HepG2 (cell line): ENCODE data around the gene TROAP. TPM values are rescaled to one million over a fixed set of nuclear protein-coding genes. Genes with fewer than 3 reads are reported as not detected.

Source experiments
- ARID5B ChIP-seq: IDR thresholded peaks from 2 replicates; pipeline ENCODE4 v1.4.0; 2020; ENCODE audit warnings: mild to moderate bottlenecking, missing genetic modification reagents
- ELF4 ChIP-seq: sonication (generic); formaldehyde crosslinking; IDR thresholded peaks from 2 replicates; pipeline ENCODE4 v1.5.0; 2020; ENCODE audit warnings: missing genetic modification reagents, mild to moderate bottlenecking, moderate library complexity, borderline replicate concordance
- GATAD2A ChIP-seq: IDR thresholded peaks from 2 replicates; pipeline ENCODE4 v1.6.1; 2016
- KAT8 ChIP-seq: IDR thresholded peaks from 2 replicates; pipeline ENCODE4 v1.6.1; 2016; ENCODE audit warnings: missing genetic modification reagents, missing compliant biosample characterization
- MAFG ChIP-seq: sonication (generic); formaldehyde crosslinking; IDR thresholded peaks from 2 replicates; pipeline ENCODE4 v1.5.1; 2020; ENCODE audit warnings: mild to moderate bottlenecking, missing genetic modification reagents
- MAZ ChIP-seq, 2 experiments: sonication (generic) in 1 of 2; formaldehyde crosslinking in 1 of 2; IDR thresholded peaks; 2 replicates each; pipeline versions ENCODE4 v1.5.0 to v1.6.1; 2012 to 2020; ENCODE audit warnings: low read depth in 2 of 2, mild to moderate bottlenecking in 2 of 2, borderline replicate concordance in 1 of 2, improper control_type of control experiment in 1 of 2, low read length in 1 of 2, missing genetic modification reagents in 1 of 2, moderate library complexity in 1 of 2
- NFYB ChIP-seq: sonication (generic); formaldehyde crosslinking; IDR thresholded peaks from 2 replicates; pipeline ENCODE4 v1.4.0; 2020; ENCODE audit warnings: missing genetic modification reagents
- PCBP1 ChIP-seq: fragments of 200-400 bp; formaldehyde crosslinking; IDR thresholded peaks from 2 replicates; pipeline ENCODE4 v1.6.1; 2017; ENCODE audit warnings: mild to moderate bottlenecking, low read depth, low read length, borderline replicate concordance
- TBX3 ChIP-seq: fragments of 450-650 bp; IDR thresholded peaks from 2 replicates; pipeline ENCODE4 v1.6.1; 2017; ENCODE audit warnings: antibody characterized with exemption, mild to moderate bottlenecking, inconsistent platforms, borderline replicate concordance
- XRCC5 ChIP-seq: fragments of 200-400 bp; formaldehyde crosslinking; optimal IDR thresholded peaks from 2 replicates; pipeline ENCODE3; 2017; ENCODE audit warnings: mild to moderate bottlenecking, low read length
- ZFP62 ChIP-seq: sonication (generic); formaldehyde crosslinking; IDR thresholded peaks from 2 replicates; pipeline ENCODE4 v1.4.0; 2020; ENCODE audit warnings: missing genetic modification reagents
- ZNF225 ChIP-seq: sonication (generic); formaldehyde crosslinking; IDR thresholded peaks from 2 replicates; pipeline ENCODE4 v1.4.0; 2020; ENCODE audit warnings: mild to moderate bottlenecking, missing genetic modification reagents
- polyA plus RNA-seq, 8 experiments: library from polyadenylated mRNA; depleted of rRNA in 3 of 8; stranded (reverse) in 7 of 8; unstranded in 1 of 8; fragments of >200 nt; fragmentation: Illumina TruSeq in 4 of 8; extraction: Trizol in 4 of 8; gene quantifications; 2 replicates each; pipeline versions ENCODE4 v1.2.1 to v1.2.3, GENCODE V29; 2011 to 2016; ENCODE audit warnings: low read depth in 4 of 8, missing spikeins in 1 of 8, mixed read lengths in 1 of 8; ENCODE audit not compliant: insufficient read depth in 1 of 8
- total RNA-seq, 5 experiments: library from RNA; depleted of rRNA; stranded (reverse); fragments of >200 nt; fragmentation: Illumina TruSeq; extraction: Trizol; gene quantifications; 2 replicates each; pipeline ENCODE4 v1.2.3, GENCODE V29; 2016; ENCODE audit warnings: low read depth in 1 of 5
- TF ChIP-seq, protein P1 (sequence below): sonication (generic); formaldehyde crosslinking; IDR thresholded peaks from one replicate; pipeline ENCODE4 v1.5.1; 2020; ENCODE audit warnings: mild to moderate bottlenecking, missing genetic modification reagents; ENCODE audit errors: not compliant biosample characterization
- TF ChIP-seq, protein P2 (sequence below): IDR thresholded peaks from 2 replicates; pipeline ENCODE4 v1.6.1; 2016; ENCODE audit warnings: mild to moderate bottlenecking

The TROAP gene
- total and polyA plus RNA-seq, 2 of the 13 experiments (the other 11 are each of a cell fraction or from before 2014, with no cell fraction given): 22.5 to 30.9 TPM

DNA sequence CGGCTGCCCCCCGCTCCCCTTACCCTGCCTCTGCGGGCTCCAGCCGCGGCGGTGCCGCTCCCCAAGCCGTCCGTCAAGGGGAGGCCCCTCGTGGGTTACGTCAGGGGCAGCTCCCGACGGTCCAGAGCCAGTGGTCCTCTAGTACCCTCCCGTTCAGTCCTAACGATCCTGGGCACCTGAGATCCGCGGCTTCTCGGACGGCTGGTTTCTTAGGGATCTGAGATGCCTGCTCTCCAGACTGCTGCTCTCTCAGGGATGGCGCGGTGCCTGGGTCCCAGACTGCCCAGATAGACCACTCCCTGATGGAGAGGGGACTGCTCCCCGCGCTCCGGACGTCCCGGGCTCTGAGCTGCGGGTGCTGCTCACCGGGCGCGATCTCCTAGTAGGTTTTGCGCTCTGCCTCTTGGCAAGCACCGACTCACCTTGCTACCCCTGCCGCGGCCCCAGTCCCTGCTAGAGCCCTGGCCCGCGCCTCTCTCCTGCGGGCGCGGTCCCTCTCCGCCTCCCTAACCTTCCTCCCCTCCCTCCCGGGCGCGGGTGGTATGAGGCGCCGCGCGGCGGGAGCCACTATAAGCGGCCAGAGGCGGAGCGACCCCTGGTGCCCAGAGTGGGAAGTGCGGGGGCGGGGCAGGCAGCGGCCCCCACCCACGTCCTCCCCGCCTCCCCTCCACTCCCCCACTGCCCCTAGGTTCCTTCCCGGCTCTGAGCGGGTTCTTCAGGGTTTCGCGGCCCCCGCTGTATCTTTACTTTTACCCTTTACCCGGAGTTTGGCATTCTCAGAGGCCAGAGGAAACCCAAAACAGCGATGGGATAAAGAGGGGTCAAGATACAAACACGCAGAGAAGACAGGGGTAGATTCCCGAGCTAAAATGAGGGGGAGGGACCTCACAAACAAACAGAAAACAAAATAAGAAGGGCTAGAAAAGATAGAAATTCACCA lies 13.9 kb downstream of the TROAP start, which contains the start of gene C1QL4 (continued):
- TF ChIP-seq, protein P1, sequence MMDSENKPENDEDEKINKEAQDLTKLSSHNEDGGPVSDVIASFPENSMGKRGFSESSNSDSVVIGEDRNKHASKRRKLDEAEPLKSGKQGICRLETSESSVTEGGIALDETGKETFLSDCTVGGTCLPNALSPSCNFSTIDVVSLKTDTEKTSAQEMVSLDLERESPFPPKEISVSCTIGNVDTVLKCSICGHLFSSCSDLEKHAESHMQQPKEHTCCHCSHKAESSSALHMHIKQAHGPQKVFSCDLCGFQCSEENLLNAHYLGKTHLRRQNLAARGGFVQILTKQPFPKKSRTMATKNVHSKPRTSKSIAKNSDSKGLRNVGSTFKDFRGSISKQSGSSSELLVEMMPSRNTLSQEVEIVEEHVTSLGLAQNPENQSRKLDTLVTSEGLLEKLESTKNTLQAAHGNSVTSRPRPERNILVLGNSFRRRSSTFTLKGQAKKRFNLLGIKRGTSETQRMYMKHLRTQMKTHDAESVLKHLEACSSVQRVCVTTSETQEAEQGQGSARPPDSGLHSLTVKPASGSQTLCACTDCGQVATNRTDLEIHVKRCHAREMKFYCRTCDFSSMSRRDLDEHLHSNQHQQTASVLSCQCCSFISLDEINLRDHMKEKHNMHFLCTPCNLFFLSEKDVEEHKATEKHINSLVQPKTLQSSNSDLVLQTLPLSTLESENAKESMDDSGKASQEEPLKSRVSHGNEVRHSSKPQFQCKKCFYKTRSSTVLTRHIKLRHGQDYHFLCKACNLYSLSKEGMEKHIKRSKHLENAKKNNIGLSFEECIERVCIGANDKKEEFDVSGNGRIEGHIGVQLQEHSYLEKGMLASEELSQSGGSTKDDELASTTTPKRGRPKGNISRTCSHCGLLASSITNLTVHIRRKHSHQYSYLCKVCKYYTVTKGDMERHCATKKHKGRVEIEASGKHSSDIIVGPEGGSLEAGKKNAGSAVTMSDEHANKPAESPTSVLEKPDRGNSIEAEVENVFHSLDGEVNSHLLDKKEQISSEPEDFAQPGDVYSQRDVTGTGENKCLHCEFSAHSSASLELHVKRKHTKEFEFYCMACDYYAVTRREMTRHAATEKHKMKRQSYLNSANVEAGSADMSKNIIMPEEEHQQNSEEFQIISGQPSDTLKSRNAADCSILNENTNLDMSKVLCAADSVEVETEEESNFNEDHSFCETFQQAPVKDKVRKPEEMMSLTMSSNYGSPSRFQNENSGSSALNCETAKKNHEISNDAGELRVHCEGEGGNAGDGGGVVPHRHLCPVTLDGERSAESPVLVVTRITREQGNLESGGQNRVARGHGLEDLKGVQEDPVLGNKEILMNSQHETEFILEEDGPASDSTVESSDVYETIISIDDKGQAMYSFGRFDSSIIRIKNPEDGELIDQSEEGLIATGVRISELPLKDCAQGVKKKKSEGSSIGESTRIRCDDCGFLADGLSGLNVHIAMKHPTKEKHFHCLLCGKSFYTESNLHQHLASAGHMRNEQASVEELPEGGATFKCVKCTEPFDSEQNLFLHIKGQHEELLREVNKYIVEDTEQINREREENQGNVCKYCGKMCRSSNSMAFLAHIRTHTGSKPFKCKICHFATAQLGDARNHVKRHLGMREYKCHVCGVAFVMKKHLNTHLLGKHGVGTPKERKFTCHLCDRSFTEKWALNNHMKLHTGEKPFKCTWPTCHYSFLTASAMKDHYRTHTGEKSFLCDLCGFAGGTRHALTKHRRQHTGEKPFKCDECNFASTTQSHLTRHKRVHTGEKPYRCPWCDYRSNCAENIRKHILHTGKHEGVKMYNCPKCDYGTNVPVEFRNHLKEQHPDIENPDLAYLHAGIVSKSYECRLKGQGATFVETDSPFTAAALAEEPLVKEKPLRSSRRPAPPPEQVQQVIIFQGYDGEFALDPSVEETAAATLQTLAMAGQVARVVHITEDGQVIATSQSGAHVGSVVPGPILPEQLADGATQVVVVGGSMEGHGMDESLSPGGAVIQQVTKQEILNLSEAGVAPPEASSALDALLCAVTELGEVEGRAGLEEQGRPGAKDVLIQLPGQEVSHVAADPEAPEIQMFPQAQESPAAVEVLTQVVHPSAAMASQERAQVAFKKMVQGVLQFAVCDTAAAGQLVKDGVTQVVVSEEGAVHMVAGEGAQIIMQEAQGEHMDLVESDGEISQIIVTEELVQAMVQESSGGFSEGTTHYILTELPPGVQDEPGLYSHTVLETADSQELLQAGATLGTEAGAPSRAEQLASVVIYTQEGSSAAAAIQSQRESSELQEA: peak; percentile 40
- TF ChIP-seq ZNF225 (CRISPR knock-in tag): no peak
- no peak for TF ChIP-seq TBX3
- no peak for TF ChIP-seq NFYB
- no peak for TF ChIP-seq PCBP1
- TF ChIP-seq ELF4 (CRISPR knock-in tag): no peak
- peak; percentile 27; the same call in 1 of the 2 replicates for TF ChIP-seq GATAD2A
- TF ChIP-seq XRCC5: peak; percentile 55
- TF ChIP-seq MAFG (CRISPR knock-in tag): no peak
- TF ChIP-seq ZFP62 (CRISPR knock-in tag): no peak
- peak; percentile 81; the same call in 1 of the 2 replicates for TF ChIP-seq MAZ (IDR thresholded peaks at IDR 0.05; ENCODE audit: borderline replicate concordance, low read depth, low read length)
- no peak for TF ChIP-seq MAZ (CRISPR knock-in tag; IDR thresholded peaks at IDR 0.05; ENCODE audit: low read depth)
- peak; percentile 33; the same call in 1 of the 2 replicates for TF ChIP-seq ARID5B (CRISPR knock-in tag)
- no peak for TF ChIP-seq KAT8 (CRISPR knock-in tag)
- TF ChIP-seq, protein P2, sequence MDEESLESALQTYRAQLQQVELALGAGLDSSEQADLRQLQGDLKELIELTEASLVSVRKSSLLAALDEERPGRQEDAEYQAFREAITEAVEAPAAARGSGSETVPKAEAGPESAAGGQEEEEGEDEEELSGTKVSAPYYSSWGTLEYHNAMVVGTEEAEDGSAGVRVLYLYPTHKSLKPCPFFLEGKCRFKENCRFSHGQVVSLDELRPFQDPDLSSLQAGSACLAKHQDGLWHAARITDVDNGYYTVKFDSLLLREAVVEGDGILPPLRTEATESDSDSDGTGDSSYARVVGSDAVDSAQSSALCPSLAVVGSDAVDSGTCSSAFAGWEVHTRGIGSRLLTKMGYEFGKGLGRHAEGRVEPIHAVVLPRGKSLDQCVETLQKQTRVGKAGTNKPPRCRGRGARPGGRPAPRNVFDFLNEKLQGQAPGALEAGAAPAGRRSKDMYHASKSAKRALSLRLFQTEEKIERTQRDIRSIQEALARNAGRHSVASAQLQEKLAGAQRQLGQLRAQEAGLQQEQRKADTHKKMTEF (CRISPR knock-in tag): peak; percentile 26; the same call in 1 of the 2 replicates
